K562 (cell line): ENCODE measurements around the gene ALKBH3. TPM values are rescaled to one million over a fixed set of nuclear protein-coding genes. Genes with fewer than 3 reads are reported as not detected.

Source experiments
- CHCHD3 ChIP-seq: fragments of 250-450 bp; sonication (Bioruptor Pico); IDR thresholded peaks from 2 replicates; pipeline ENCODE4 v2.1.2; 2022; ENCODE audit warnings: mild to moderate bottlenecking
- CLOCK ChIP-seq: fragments of 250-450 bp; sonication (Bioruptor Pico); IDR thresholded peaks from 2 replicates; pipeline ENCODE4 v1.4.0; 2020; ENCODE audit warnings: mild to moderate bottlenecking, moderate library complexity, borderline replicate concordance
- E2F5 ChIP-seq: sonication (generic); formaldehyde crosslinking; IDR thresholded peaks from 2 replicates; pipeline ENCODE4 v1.8.0; 2022; ENCODE audit warnings: mild to moderate bottlenecking, missing genetic modification reagents
- EHMT2 ChIP-seq: fragments of 450-650 bp; IDR thresholded peaks from 2 replicates; pipeline ENCODE4 v1.6.1; 2018; ENCODE audit warnings: antibody characterized with exemption
- FUS ChIP-seq: fragments of 200-400 bp; formaldehyde crosslinking; optimal IDR thresholded peaks from 2 replicates; pipeline ENCODE3; 2017; ENCODE audit warnings: low read depth, low read length
- HDAC2 ChIP-seq: fragments of 450-650 bp; IDR thresholded peaks from 2 replicates; pipeline ENCODE4 v1.6.1; 2016; ENCODE audit warnings: mild to moderate bottlenecking
- HINFP ChIP-seq: fragments of 450-650 bp; conservative IDR thresholded peaks from 2 replicates; pipeline ENCODE4 v1.6.1; 2016; ENCODE audit warnings: missing genetic modification characterization, low read depth, mild to moderate bottlenecking, control low read depth, missing compliant biosample characterization
- KAT7 ChIP-seq: sonication (generic); formaldehyde crosslinking; IDR thresholded peaks from 2 replicates; pipeline ENCODE4 v1.8.0; 2022; ENCODE audit warnings: missing genetic modification reagents, mild to moderate bottlenecking, borderline replicate concordance
- LEF1 ChIP-seq: fragments of 450-650 bp; IDR thresholded peaks from 2 replicates; pipeline ENCODE4 v1.6.1; 2016; ENCODE audit warnings: mild to moderate bottlenecking
- PHF20 ChIP-seq: fragments of 450-650 bp; IDR thresholded peaks from 2 replicates; pipeline ENCODE4 v1.6.1; 2018; ENCODE audit not compliant: partially characterized antibody
- PRPF4 ChIP-seq: fragments of 200-400 bp; formaldehyde crosslinking; IDR thresholded peaks from one replicate; pipeline ENCODE4 v1.6.1; 2017; ENCODE audit warnings: low read length, low read depth, mild to moderate bottlenecking; ENCODE audit not compliant: insufficient read depth, poor library complexity, severe bottlenecking
- PURB ChIP-seq: sonication (generic); formaldehyde crosslinking; IDR thresholded peaks from 2 replicates; pipeline ENCODE4 v1.9.0; 2021; ENCODE audit warnings: low read depth, mild to moderate bottlenecking, missing genetic modification reagents
- RNF2 ChIP-seq: sonication (generic); IDR thresholded peaks from 2 replicates; pipeline ENCODE4 v1.6.1; 2016
- SIX5 ChIP-seq, 2 experiments: IDR thresholded peaks; 2 replicates each; pipeline ENCODE4 v1.6.1; 2011; ENCODE audit warnings: low read length in 2 of 2, borderline replicate concordance in 1 of 2, low read depth in 1 of 2, mild to moderate bottlenecking in 1 of 2, moderate library complexity in 1 of 2; ENCODE audit not compliant: insufficient read depth in 1 of 2
- SMAD2 ChIP-seq: fragments of 150-350 bp; IDR thresholded peaks from 2 replicates; pipeline ENCODE4 v1.6.1; 2014; ENCODE audit warnings: low read depth, mild to moderate bottlenecking, low read length
- VEZF1 ChIP-seq: fragments of 200-800 bp; sonication (Bioruptor generic); IDR thresholded peaks from 2 replicates; pipeline ENCODE4 v1.6.1; 2017; ENCODE audit warnings: missing genetic modification characterization, missing compliant biosample characterization
- ZBTB26 ChIP-seq: fragments of 450-650 bp; formaldehyde crosslinking; IDR thresholded peaks from 2 replicates; pipeline ENCODE4 v1.4.0; 2022; ENCODE audit warnings: missing genetic modification characterization
- ZNF24 ChIP-seq: fragments of 450-650 bp; IDR thresholded peaks from 2 replicates; pipeline ENCODE4 v1.6.1; 2016
- polyA plus RNA-seq, 8 experiments: library from polyadenylated mRNA; depleted of rRNA in 4 of 8; stranded (reverse) in 5 of 8; unstranded in 3 of 8; fragments of >200 nt; fragmentation: Nextera tagmentation in 2 of 8; fragmentation: Illumina TruSeq in 1 of 8; extraction: Ambion mirVana in 2 of 8; extraction: Trizol in 1 of 8; gene quantifications; 2 replicates each; pipeline versions ENCODE4 v1.2.1 to v1.2.3, GENCODE V29; 2011 to 2014; ENCODE audit warnings: inconsistent platforms in 1 of 8, missing spikeins in 1 of 8
- total RNA-seq, 7 experiments: library from RNA; depleted of rRNA in 6 of 7; stranded (reverse); fragments of >200 nt in 6 of 7; fragmentation: Illumina TruSeq in 2 of 7; extraction: Trizol in 2 of 7; gene quantifications; 2 replicates each; pipeline versions ENCODE4 v1.2.1 to v1.2.3, GENCODE V29; 2011 to 2021; ENCODE audit warnings: low replicate concordance in 1 of 7

The ALKBH3 gene
- total and polyA plus RNA-seq, 9 of the 15 experiments (the other 6 are each of a cell fraction or from before 2014, with no cell fraction given) = 16.0 to 49.9 (median 36.5) TPM

GRCh38 chr11:43880640-43881159, at the start of gene ALKBH3 (continued):
- TF ChIP-seq CLOCK = no peak
- no peak for TF ChIP-seq HDAC2
- TF ChIP-seq CHCHD3 (CRISPR knock-in tag) = peak; percentile 68; the same call in 1 of the 2 replicates
- no peak for TF ChIP-seq PURB
- TF ChIP-seq HINFP (tag) = no peak
- TF ChIP-seq E2F5 (CRISPR knock-in tag) = no peak
- no peak for TF ChIP-seq SMAD2
- no peak; the same call in 1 of the 2 replicates for TF ChIP-seq LEF1
- peak; percentile 35 to 48; a peak in 3 of 4 replicates for TF ChIP-seq SIX5 (IDR thresholded peaks at IDR 0.05; ENCODE audit: borderline replicate concordance in 1 of 2, insufficient read depth in 1 of 2, low read depth in 1 of 2, low read length in 2 of 2)
- no peak for TF ChIP-seq PRPF4
- TF ChIP-seq ZNF24 = peak; percentile 30; the same call in 1 of the 2 replicates
- peak; percentile 99 for TF ChIP-seq PHF20
- TF ChIP-seq RNF2 = peak; percentile 71; the same call in 1 of the 2 replicates
- no peak for TF ChIP-seq FUS
- no peak for TF ChIP-seq KAT7
- TF ChIP-seq ZBTB26 (CRISPR knock-in tag) = no peak
- 0 out of 2 replicates have a peak, but pooled peaks have one; percentile 27 for TF ChIP-seq VEZF1 (CRISPR knock-in tag)
- peak; percentile 98 for TF ChIP-seq EHMT2
